ENCODE results near the gene MEOX2.

Gene MEOX2

DNA sequence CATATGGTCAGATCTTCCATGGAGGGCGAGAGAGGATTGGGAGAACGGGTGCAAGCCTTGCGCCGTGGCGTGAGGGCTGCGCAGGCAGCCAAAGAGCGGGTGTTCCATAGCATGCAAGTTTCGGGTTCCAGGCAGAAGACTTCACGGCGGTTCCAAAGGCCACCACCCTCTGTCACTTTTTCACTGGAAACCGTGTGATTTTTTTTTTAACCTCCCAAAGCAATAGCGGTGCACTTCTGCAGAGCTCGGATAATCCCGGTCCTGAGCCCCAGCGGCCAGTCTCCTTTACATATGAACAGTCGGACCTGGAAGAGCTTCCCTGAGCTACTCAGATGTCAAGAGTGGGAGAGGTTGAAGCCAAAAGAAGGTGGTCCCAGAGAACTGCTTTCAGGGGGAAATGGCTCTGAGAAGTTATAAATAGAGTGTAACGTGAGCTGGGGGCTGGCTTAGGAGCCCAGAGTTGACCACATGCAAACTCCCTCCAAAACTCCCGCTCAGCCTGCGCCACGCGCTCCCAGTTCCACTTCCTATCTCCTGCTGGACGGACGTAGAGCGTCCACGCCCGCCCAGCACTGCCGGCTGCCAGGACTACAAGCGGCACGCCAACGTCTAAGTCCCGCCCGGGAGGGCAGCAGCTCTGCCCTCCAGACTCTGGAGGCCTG, at the start of gene MEOX2:
Gene MEOX2, minus strand, starts transcription at position 389 of the 662 bp plus-strand sequence. Its CDS starts 281 bp downstream, at position 108.
- Histone ChIP-seq H3K36me3 (ENCODE audit: control insufficient read depth in 1 of 2, insufficient read depth in 2 of 2, low read length in 2 of 2) (no peaks in the 10 kb centered on the region), H3K4me3 (ENCODE audit: low read depth in 1 of 2, low read length in 2 of 2) (peak within 1 kb of the TSS; percentile 68 to 69), H3K27ac (ENCODE audit: low read length) (peak within 1 kb of the TSS; percentile 57), H3K4me1 (ENCODE audit: control insufficient read depth in 1 of 2, insufficient read depth in 2 of 2, low read length in 2 of 2) (peaks cover 0 to 15% of the 10 kb centered on the region in 2 donors), H3K27me3 (ENCODE audit: low read depth, low read length) (peaks cover 21% of the 10 kb centered on the region), H3K9me3 (ENCODE audit: control insufficient read depth in 1 of 2, low read length in 2 of 2) (no peaks in the 10 kb centered on the region)

GRCh38 chr7:15729746-15730145, 43.3 kb upstream of the MEOX2 start:
- H3K4me3 ChIP-seq (ENCODE audit: low read depth in 1 of 2, low read length in 2 of 2), result no peak overlapping the region
- no peaks in the 10 kb centered on the region for H3K27me3 ChIP-seq (ENCODE audit: low read depth, low read length)
- H3K27ac ChIP-seq (ENCODE audit: low read length), result no peak overlapping the region
- peaks cover 0 to 2% of the 10 kb centered on the region in 2 donors for H3K9me3 ChIP-seq (ENCODE audit: control insufficient read depth in 1 of 2, low read length in 2 of 2)
- H3K4me1 ChIP-seq (ENCODE audit: control insufficient read depth in 1 of 2, insufficient read depth in 2 of 2, low read length in 2 of 2), result no peaks in the 10 kb centered on the region
- no peaks in the 10 kb centered on the region for H3K36me3 ChIP-seq (ENCODE audit: control insufficient read depth in 1 of 2, insufficient read depth in 2 of 2, low read length in 2 of 2)

- no peaks in the 10 kb centered on the region for H3K9me3 ChIP-seq (ENCODE audit: control insufficient read depth in 1 of 2, low read length in 2 of 2)
- no peaks in the 10 kb centered on the region for H3K36me3 ChIP-seq (ENCODE audit: control insufficient read depth in 1 of 2, insufficient read depth in 2 of 2, low read length in 2 of 2)
- no peak overlapping the region for H3K27ac ChIP-seq (ENCODE audit: low read length)
- no peak overlapping the region for H3K4me3 ChIP-seq (ENCODE audit: low read depth in 1 of 2, low read length in 2 of 2)
- H3K27me3 ChIP-seq (ENCODE audit: low read depth, low read length), result no peaks in the 10 kb centered on the region
- no peaks in the 10 kb centered on the region for H3K4me1 ChIP-seq (ENCODE audit: control insufficient read depth in 1 of 2, insufficient read depth in 2 of 2, low read length in 2 of 2)
Observed at GRCh38 chr7:15725051-15725450, 38.6 kb upstream of the MEOX2 start.

DNA sequence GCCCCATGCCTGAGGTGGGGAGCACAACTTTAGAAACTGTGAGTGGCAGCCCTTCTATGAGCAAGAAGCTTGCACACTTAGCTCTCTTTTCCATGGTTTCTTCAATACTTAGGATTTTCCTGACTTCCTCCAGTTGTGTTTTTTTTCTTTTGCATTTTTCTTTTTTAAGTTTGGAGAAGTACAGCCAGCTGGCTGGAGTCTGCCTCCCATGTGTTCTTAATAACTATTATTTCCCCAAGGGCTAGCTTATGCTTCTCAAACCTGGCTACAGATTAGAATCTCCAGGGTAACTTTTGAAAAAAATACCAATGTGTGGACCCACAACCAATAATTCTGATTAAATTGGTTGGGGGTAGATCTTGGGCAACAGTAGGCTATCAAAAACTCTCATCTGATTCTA, 37.4 kb upstream of the MEOX2 start:
- Histone ChIP-seq H3K27ac (ENCODE audit: low read length) (no peak overlapping the region), H3K36me3 (ENCODE audit: control insufficient read depth in 1 of 2, insufficient read depth in 2 of 2, low read length in 2 of 2) (no peaks in the 10 kb centered on the region), H3K4me1 (ENCODE audit: control insufficient read depth in 1 of 2, insufficient read depth in 2 of 2, low read length in 2 of 2) (no peaks in the 10 kb centered on the region), H3K9me3 (ENCODE audit: control insufficient read depth in 1 of 2, low read length in 2 of 2) (no peaks in the 10 kb centered on the region), H3K4me3 (ENCODE audit: low read depth in 1 of 2, low read length in 2 of 2) (no peak overlapping the region), H3K27me3 (ENCODE audit: low read depth, low read length) (no peaks in the 10 kb centered on the region)

DNA sequence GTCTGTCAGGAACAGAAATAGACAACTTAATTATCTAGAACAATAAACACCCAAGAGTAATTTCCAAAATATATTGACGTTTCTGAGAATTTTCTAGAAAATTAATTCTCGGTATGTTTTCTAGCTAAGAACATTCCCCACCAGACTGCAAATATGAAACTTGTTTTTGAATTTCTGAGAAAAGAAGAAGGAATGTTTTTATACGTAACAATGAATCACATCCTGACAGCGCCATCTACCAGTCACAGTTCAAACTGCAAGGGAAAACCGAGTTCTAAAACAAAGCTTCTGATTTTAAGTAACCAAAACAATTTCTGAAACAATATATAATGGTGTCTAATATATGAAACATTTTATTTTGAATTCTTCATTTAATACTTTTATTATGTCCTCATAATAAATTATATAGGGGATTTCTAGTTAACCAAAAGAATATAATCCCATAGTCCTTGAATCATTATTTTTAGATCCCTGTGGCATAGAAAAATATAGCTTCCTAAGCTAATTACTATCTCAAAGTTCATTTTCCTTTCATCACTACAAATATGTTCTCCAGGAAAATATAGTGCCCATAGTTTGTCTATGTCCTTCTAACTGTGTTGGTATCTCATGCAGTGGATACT, 34.5 kb upstream of the MEOX2 start:
- H3K36me3 ChIP-seq (ENCODE audit: control insufficient read depth in 1 of 2, insufficient read depth in 2 of 2, low read length in 2 of 2), result no peaks in the 10 kb centered on the region
- no peak overlapping the region for H3K4me3 ChIP-seq (ENCODE audit: low read depth in 1 of 2, low read length in 2 of 2)
- no peaks in the 10 kb centered on the region for H3K4me1 ChIP-seq (ENCODE audit: control insufficient read depth in 1 of 2, insufficient read depth in 2 of 2, low read length in 2 of 2)
- H3K27ac ChIP-seq (ENCODE audit: low read length), result no peak overlapping the region
- H3K27me3 ChIP-seq (ENCODE audit: low read depth, low read length), result no peaks in the 10 kb centered on the region
- H3K9me3 ChIP-seq (ENCODE audit: control insufficient read depth in 1 of 2, low read length in 2 of 2), result no peaks in the 10 kb centered on the region

DNA sequence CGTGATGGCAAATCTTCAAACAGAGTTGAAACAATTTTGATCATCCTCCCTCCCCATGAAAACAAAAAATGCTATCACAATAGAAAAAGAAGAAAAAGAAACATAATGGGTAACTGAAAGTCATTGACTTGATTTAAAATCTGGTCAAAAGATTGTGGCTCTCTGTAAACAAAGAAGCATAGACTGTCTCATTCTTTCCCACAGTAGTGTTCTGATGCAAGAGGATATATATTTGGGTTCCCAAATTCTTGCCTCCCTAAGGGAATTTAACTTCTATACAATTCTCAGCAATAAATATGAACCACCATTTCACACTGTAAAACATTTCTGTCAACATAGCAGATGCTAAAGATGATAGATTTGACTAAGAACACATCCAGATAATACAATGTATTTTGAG, 32.8 kb upstream of the MEOX2 start:
- no peaks in the 10 kb centered on the region for H3K27me3 ChIP-seq (ENCODE audit: low read depth, low read length)
- no peaks in the 10 kb centered on the region for H3K9me3 ChIP-seq (ENCODE audit: control insufficient read depth in 1 of 2, low read length in 2 of 2)
- H3K4me1 ChIP-seq (ENCODE audit: control insufficient read depth in 1 of 2, insufficient read depth in 2 of 2, low read length in 2 of 2), result no peaks in the 10 kb centered on the region
- H3K4me3 ChIP-seq (ENCODE audit: low read depth in 1 of 2, low read length in 2 of 2), result no peak overlapping the region
- no peaks in the 10 kb centered on the region for H3K36me3 ChIP-seq (ENCODE audit: control insufficient read depth in 1 of 2, insufficient read depth in 2 of 2, low read length in 2 of 2)
- no peak overlapping the region for H3K27ac ChIP-seq (ENCODE audit: low read length)

DNA sequence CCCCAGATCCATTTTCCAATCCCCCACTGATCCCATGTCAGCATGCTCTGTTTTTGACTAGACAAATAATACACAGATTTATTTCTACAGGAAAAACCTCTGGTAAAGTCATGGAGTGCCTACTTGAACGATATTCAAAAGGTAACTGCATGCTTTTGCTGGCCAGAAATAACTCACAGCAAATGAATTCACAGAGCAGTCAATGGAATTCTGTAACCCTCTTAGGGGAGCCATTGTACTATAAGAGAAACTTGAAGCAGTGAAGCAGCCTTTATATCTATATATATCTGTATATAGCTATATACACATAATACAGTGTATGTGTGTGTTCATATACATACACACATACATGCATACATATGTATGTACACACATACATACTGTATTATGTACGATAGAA, 29.0 kb upstream of the MEOX2 start:
- Histone ChIP-seq H3K9me3 (ENCODE audit: control insufficient read depth in 1 of 2, low read length in 2 of 2) (no peaks in the 10 kb centered on the region), H3K36me3 (ENCODE audit: control insufficient read depth in 1 of 2, insufficient read depth in 2 of 2, low read length in 2 of 2) (no peaks in the 10 kb centered on the region)

DNA sequence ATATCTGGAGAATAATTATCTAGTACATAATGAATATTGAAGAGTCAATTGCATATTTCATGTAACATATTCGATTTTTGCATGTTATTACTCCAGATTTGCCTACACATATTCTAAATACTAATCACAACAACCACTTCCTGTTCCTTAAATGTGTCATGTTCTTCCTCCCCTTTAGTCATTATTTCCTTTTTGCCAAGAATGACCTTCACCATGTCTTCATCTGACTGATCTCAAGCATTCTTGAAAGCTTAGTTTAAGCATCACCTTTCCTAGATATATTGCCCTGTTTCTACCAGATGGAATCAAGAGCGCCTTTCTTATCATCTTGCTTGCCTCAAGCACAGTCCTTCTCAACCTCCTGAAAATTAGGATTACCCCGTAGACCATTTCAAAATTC, 23.5 kb upstream of the MEOX2 start:
- H3K27me3 ChIP-seq (ENCODE audit: low read depth, low read length), result no peaks in the 10 kb centered on the region
- H3K27ac ChIP-seq (ENCODE audit: low read length), result no peak overlapping the region
- no peak overlapping the region for H3K4me3 ChIP-seq (ENCODE audit: low read depth in 1 of 2, low read length in 2 of 2)
- no peaks in the 10 kb centered on the region for H3K36me3 ChIP-seq (ENCODE audit: control insufficient read depth in 1 of 2, insufficient read depth in 2 of 2, low read length in 2 of 2)
- no peaks in the 10 kb centered on the region for H3K9me3 ChIP-seq (ENCODE audit: control insufficient read depth in 1 of 2, low read length in 2 of 2)
- H3K4me1 ChIP-seq (ENCODE audit: control insufficient read depth in 1 of 2, insufficient read depth in 2 of 2, low read length in 2 of 2), result no peaks in the 10 kb centered on the region

More for the DNA sequence above, 29.0 kb upstream of the MEOX2 start:
- Histone ChIP-seq H3K27me3 (ENCODE audit: low read depth, low read length) (no peaks in the 10 kb centered on the region), H3K27ac (ENCODE audit: low read length) (no peak overlapping the region), H3K4me1 (ENCODE audit: control insufficient read depth in 1 of 2, insufficient read depth in 2 of 2, low read length in 2 of 2) (no peaks in the 10 kb centered on the region), H3K4me3 (ENCODE audit: low read depth in 1 of 2, low read length in 2 of 2) (no peak overlapping the region)

DNA sequence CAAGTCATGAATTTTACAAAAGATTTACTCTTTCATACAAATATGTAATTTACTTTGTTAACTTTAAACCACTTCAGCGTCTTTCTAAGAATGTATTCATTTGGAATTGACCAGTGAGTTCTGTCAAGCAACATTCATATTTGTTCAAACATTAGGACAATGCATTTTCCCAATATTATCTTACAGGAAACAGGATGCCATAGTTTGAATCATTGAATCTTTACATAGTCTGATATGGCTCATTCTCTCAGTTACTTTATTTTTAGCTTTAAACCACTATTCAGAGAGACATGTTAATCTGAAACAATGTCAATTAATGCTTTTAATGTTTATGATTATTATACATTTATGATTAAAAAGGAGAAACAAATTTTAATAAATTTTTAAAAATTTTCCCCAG, 21.1 kb upstream of the MEOX2 start:
- H3K36me3 ChIP-seq (ENCODE audit: control insufficient read depth in 1 of 2, insufficient read depth in 2 of 2, low read length in 2 of 2), result no peaks in the 10 kb centered on the region
- no peak overlapping the region for H3K4me3 ChIP-seq (ENCODE audit: low read depth in 1 of 2, low read length in 2 of 2)
- H3K27ac ChIP-seq (ENCODE audit: low read length), result no peak overlapping the region
- no peaks in the 10 kb centered on the region for H3K9me3 ChIP-seq (ENCODE audit: control insufficient read depth in 1 of 2, low read length in 2 of 2)
- no peaks in the 10 kb centered on the region for H3K27me3 ChIP-seq (ENCODE audit: low read depth, low read length)
- H3K4me1 ChIP-seq (ENCODE audit: control insufficient read depth in 1 of 2, insufficient read depth in 2 of 2, low read length in 2 of 2), result no peaks in the 10 kb centered on the region

DNA sequence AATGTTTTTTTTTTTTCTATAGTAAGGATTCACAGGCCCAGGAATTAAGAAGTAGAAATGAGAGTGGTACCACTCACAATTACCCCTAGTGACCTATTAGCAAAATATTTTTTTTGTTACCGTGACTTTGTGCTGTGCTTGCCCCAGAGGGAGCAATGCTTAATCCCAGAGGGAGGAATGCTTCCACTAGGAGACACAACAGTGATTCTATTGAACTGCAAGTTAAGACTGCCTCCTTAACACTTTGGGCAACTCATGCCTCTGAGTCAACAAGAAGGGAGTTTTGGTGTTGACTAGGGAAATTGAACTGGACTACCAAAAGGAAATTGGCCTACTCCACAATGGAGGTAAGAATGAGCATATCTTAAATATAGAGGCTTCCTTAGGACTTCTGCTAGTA, 17.2 kb upstream of the MEOX2 start:
- no peak overlapping the region for H3K4me3 ChIP-seq (ENCODE audit: low read depth in 1 of 2, low read length in 2 of 2)
- no peaks in the 10 kb centered on the region for H3K4me1 ChIP-seq (ENCODE audit: control insufficient read depth in 1 of 2, insufficient read depth in 2 of 2, low read length in 2 of 2)
- no peaks in the 10 kb centered on the region for H3K9me3 ChIP-seq (ENCODE audit: control insufficient read depth in 1 of 2, low read length in 2 of 2)
- H3K36me3 ChIP-seq (ENCODE audit: control insufficient read depth in 1 of 2, insufficient read depth in 2 of 2, low read length in 2 of 2), result no peaks in the 10 kb centered on the region
- H3K27me3 ChIP-seq (ENCODE audit: low read depth, low read length), result no peaks in the 10 kb centered on the region
- no peak overlapping the region for H3K27ac ChIP-seq (ENCODE audit: low read length)

GRCh38 chr7:15692501-15693020, 6.1 kb upstream of the MEOX2 start:
- no peaks in the 10 kb centered on the region for H3K4me1 ChIP-seq (ENCODE audit: control insufficient read depth in 1 of 2, insufficient read depth in 2 of 2, low read length in 2 of 2)
- no peaks in the 10 kb centered on the region for H3K9me3 ChIP-seq (ENCODE audit: control insufficient read depth in 1 of 2, low read length in 2 of 2)
- no peak overlapping the region for H3K27ac ChIP-seq (ENCODE audit: low read length)
- no peak overlapping the region for H3K4me3 ChIP-seq (ENCODE audit: low read depth in 1 of 2, low read length in 2 of 2)
- H3K36me3 ChIP-seq (ENCODE audit: control insufficient read depth in 1 of 2, insufficient read depth in 2 of 2, low read length in 2 of 2), result no peaks in the 10 kb centered on the region
- no peaks in the 10 kb centered on the region for H3K27me3 ChIP-seq (ENCODE audit: low read depth, low read length)
